ENCODE measurements around the gene PWWP2B.
A peak's percentile ranks its signal among the peaks of the same experiment; 100 is the strongest.

The PWWP2B gene

DNA sequence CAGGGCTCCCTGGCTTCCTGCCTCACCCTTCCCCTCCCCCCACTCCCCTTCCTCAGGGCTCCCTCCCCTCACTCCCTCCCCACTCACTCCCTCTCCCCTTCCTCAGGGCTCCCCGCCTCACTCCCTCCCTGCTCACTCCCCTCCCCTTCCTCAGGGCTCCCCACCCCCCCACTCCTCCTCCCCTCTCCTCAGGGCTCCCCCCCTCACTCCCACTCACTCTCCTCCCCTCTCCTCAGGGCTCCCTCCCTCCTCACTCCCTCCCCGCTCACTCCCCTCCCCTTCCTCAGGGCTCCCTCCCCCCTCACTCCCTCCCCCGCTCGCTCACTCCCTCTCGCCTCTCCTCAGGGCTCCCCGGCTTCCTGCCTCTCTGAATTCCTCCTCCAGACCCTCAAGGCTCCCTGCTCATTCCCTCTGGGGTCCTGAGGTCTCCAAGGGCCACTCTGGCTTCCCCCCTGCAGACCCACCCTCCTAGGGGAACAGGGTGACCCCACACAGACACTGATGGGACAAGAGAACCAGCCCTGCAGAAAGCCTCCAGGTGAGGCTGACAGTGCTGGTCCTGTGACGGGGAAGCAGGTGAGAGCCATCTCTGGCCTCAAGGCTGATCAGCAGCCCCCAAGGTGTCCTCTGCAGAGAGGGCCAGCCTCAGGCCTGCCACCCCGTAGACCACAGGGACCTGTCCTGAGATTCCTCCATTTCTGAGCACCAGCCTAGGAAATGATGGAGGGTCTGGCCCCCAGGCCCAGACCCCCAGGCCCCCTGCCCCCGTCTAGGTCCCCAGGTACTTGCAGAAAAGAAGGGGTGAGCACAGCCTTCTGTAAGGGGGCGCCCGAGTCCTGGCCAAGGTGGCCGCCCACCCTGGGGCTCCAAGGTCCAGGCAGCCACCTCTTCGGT is 47.2 kb downstream of the PWWP2B start:
- Mint-ChIP-seq H3K9me3 (no peaks in the 10 kb centered on the region), H3K4me1 (peaks cover 36% of the 10 kb centered on the region), H3K36me3 (no peaks in the 10 kb centered on the region), H3K27ac (no peak overlapping the region), H3K4me3 (no peak overlapping the region), H3K27me3 (no peaks in the 10 kb centered on the region)

DNA sequence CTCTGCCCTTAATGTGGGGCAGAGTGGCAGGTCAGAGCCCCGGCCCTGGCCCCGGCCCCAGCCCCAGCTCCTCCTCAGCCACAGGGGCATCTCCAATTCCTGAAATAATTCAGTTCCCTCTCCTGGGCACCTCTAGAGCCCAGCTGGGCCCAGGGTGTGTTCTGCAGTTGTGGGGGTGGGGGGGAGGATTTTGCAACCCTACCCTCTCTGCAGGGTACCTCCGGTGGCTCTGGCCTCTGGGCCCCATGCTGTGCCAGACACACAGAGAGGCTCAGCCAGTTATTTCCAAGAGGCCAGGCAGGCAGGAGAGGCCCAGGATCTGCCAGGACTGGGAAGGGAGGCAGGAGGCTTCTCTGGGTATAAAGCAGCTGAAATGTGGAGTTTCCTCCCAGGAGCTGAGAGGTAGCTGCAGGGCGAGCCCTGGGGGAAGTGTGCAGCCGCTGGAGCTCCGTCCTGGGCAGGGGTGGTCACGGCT is 47.9 kb downstream of the PWWP2B start:
- H3K27me3 Mint-ChIP-seq, result no peaks in the 10 kb centered on the region
- H3K36me3 Mint-ChIP-seq, result no peaks in the 10 kb centered on the region
- peaks cover 36% of the 10 kb centered on the region for H3K4me1 Mint-ChIP-seq

GRCh38 chr10:132445516-132446194 is 48.7 kb downstream of the PWWP2B start:
- no peaks in the 10 kb centered on the region for H3K36me3 Mint-ChIP-seq
- H3K27me3 Mint-ChIP-seq, result no peaks in the 10 kb centered on the region
- H3K27ac Mint-ChIP-seq, result peak overlapping the region; percentile 83
- peak overlapping the region; percentile 47 for H3K4me3 Mint-ChIP-seq
- peaks cover 36% of the 10 kb centered on the region for H3K4me1 Mint-ChIP-seq
- H3K9me3 Mint-ChIP-seq, result no peaks in the 10 kb centered on the region

More for the DNA sequence above, 47.9 kb downstream of the PWWP2B start:
- Mint-ChIP-seq H3K9me3 (no peaks in the 10 kb centered on the region), H3K27ac (peak overlapping the region; percentile 83), H3K4me3 (no peak overlapping the region)

GRCh38 chr10:132446195-132446581 is 49.2 kb downstream of the PWWP2B start:
- peak overlapping the region; percentile 75 for H3K4me3 Mint-ChIP-seq
- H3K36me3 Mint-ChIP-seq, result no peaks in the 10 kb centered on the region
- no peaks in the 10 kb centered on the region for H3K27me3 Mint-ChIP-seq
- peak overlapping the region; percentile 93 for H3K27ac Mint-ChIP-seq
- H3K4me1 Mint-ChIP-seq, result peaks cover 36% of the 10 kb centered on the region
- H3K9me3 Mint-ChIP-seq, result no peaks in the 10 kb centered on the region

- H3K36me3 Mint-ChIP-seq, result no peaks in the 10 kb centered on the region
These were observed 49.9 kb downstream of the PWWP2B start for GRCh38 chr10:132446661-132447445.

GRCh38 chr10:132447446-132448247 is 50.6 kb downstream of the PWWP2B start:
- H3K36me3 Mint-ChIP-seq, result no peaks in the 10 kb centered on the region
- no peaks in the 10 kb centered on the region for H3K27me3 Mint-ChIP-seq
- peaks cover 43% of the 10 kb centered on the region for H3K4me1 Mint-ChIP-seq
- no peaks in the 10 kb centered on the region for H3K9me3 Mint-ChIP-seq
- peak overlapping the region; percentile 93 for H3K27ac Mint-ChIP-seq
- peak overlapping the region; percentile 31 for H3K4me3 Mint-ChIP-seq

More at GRCh38 chr10:132446661-132447445, 49.9 kb downstream of the PWWP2B start:
- Mint-ChIP-seq H3K27me3 (no peaks in the 10 kb centered on the region), H3K9me3 (no peaks in the 10 kb centered on the region), H3K4me3 (peak overlapping the region; percentile 75), H3K27ac (peak overlapping the region; percentile 93), H3K4me1 (peaks cover 42% of the 10 kb centered on the region)

DNA sequence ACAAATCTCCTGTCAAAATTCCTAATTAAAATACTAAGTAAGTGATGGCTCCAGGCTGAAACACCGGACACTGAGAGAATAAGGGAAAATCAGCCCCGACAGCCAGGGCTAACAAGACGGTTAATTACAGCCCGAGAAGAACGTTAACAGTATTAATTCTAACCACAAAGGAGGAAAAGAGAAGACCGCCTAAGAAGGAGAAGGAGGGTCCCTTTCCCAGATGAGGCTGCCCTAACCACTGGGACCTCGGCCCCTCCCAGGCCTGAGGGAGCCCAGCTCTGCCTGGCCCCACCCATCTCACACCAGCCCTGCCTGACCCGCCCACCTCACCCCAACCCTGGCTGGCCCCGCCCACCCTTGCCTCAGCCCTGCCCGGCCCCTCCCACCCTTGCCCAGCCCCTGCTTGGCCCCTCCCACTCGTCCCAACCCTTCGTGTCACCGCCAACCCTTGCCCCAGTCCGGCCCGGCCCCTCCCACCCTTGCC is 51.3 kb downstream of the PWWP2B start:
- Mint-ChIP-seq H3K4me1 (peaks cover 43% of the 10 kb centered on the region), H3K4me3 (no peak overlapping the region), H3K36me3 (no peaks in the 10 kb centered on the region)

GRCh38 chr10:132449051-132449810 is 52.2 kb downstream of the PWWP2B start:
- Mint-ChIP-seq H3K4me1 (peaks cover 41% of the 10 kb centered on the region), H3K4me3 (no peak overlapping the region)

More for the DNA sequence above, 51.3 kb downstream of the PWWP2B start:
- Mint-ChIP-seq H3K27me3 (no peaks in the 10 kb centered on the region), H3K27ac (peak overlapping the region; percentile 85), H3K9me3 (no peaks in the 10 kb centered on the region)

DNA sequence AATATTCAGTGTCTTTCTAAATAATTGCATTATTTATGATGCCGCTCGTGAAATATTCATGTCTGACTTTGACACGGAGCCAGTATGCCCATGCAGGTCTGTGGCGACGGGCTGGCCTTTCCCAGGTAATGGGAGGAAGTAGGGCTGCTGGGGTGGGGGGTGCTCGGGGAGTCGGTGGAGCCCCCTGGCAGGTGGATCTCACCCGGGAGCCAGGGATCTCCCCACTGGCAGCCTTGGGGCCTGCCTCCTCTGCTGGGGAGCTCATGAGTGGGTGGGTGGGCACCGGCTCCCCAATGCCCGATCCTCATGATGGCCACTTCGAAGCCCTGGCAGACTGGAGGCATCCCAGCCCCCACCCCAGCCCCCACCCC is 52.8 kb downstream of the PWWP2B start:
- Mint-ChIP-seq H3K27me3 (no peaks in the 10 kb centered on the region), H3K4me3 (no peak overlapping the region), H3K36me3 (no peaks in the 10 kb centered on the region), H3K27ac (peak overlapping the region; percentile 41), H3K9me3 (no peaks in the 10 kb centered on the region), H3K4me1 (peaks cover 39% of the 10 kb centered on the region)

More at GRCh38 chr10:132449051-132449810, 52.2 kb downstream of the PWWP2B start:
- Mint-ChIP-seq H3K27ac (peak overlapping the region; percentile 41), H3K36me3 (no peaks in the 10 kb centered on the region), H3K9me3 (no peaks in the 10 kb centered on the region), H3K27me3 (no peaks in the 10 kb centered on the region)

DNA sequence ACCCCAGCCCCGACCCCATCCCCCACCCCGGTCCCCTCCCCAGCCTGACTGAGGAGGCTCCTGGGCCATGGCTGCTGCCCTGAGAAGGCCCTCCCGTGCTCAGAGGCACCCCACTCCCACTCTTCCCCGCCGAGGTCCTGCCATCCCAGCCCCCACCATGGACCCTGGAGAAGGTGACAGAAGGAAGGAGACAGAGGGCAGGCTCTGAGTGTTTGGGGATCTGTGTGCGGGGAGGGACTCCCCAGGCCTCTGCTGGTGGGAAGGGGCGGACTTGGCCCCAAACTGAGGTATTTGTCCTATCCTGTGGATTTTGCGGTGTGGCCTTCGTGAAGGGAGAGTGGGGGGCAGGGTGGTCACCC is 53.4 kb downstream of the PWWP2B start:
- Mint-ChIP-seq H3K36me3 (no peaks in the 10 kb centered on the region), H3K4me1 (peaks cover 32% of the 10 kb centered on the region), H3K9me3 (no peaks in the 10 kb centered on the region), H3K27ac (peak overlapping the region; percentile 83), H3K4me3 (no peak overlapping the region), H3K27me3 (no peaks in the 10 kb centered on the region)

DNA sequence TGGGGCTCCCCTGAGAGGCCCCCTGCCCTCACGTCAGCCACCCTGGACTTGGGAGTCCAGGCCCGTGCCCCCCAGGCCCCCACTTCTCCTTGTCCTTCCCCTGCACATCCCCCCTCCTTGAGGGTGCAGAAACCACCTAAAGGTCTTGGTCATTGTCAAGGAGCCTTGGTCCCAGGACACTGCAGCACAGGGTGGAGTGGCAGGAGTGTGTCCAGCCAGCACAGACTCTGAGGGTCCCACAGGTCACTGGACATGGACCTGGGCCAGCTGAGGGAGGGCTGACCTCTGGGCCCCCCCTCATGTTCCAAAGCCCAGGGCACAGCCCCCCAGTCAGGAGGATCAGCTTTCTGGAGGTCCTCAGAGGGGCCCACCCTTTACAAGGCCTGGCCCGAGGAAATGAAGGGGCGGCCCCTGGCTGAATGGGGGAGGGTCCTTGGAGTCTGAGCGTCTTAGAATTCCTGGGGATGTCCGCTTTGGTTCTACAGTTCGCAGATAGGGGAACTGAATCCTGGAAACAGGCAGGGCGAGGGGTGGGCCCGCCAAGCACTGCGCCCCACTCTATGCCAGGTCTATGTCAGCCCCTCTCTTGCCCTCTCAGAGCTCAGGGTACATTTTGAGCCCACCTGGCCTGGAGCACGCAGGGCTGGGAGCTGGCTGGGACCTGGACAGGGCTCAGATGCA is 54.0 kb downstream of the PWWP2B start:
- Mint-ChIP-seq H3K4me1 (peaks cover 31% of the 10 kb centered on the region), H3K27ac (peak overlapping the region; percentile 35), H3K36me3 (no peaks in the 10 kb centered on the region), H3K27me3 (no peaks in the 10 kb centered on the region), H3K4me3 (no peak overlapping the region), H3K9me3 (no peaks in the 10 kb centered on the region)

- H3K9me3 Mint-ChIP-seq, result no peaks in the 10 kb centered on the region
- no peaks in the 10 kb centered on the region for H3K36me3 Mint-ChIP-seq
- H3K4me3 Mint-ChIP-seq, result peak overlapping the region; percentile 51
- no peaks in the 10 kb centered on the region for H3K27me3 Mint-ChIP-seq
- peaks cover 27% of the 10 kb centered on the region for H3K4me1 Mint-ChIP-seq
- H3K27ac Mint-ChIP-seq, result peak overlapping the region; percentile 35
These were observed 54.7 kb downstream of the PWWP2B start for GRCh38 chr10:132451506-132452215.

DNA sequence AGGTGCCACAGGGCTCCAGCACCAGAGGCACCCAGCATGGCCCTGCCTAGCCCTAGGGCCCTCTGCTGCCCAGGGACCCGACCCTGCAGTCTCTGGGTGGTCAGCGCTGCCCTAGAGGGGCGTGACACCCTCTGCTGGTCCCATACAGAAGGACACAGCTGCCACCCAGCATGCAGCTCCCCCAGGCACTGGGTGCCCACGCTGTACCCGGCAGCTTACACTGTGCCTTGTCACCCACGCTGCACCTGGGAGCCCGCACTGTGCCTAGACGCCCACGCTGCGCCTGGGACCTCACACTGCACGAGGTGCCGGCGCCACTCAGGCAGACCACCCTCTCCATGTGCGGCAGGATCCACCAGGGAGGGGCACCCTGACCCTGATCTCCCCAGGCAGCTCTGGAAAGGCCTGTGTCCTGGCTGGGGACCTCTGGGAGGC is 55.2 kb downstream of the PWWP2B start:
- Mint-ChIP-seq H3K36me3 (no peaks in the 10 kb centered on the region), H3K9me3 (no peaks in the 10 kb centered on the region), H3K27me3 (no peaks in the 10 kb centered on the region), H3K4me3 (no peak overlapping the region), H3K4me1 (peaks cover 23% of the 10 kb centered on the region), H3K27ac (no peak overlapping the region)
